GM23338 (cell line): ENCODE measurements around the gene FBRSL1. TPM values are rescaled to one million over a fixed set of nuclear protein-coding genes. Genes with fewer than 3 reads are reported as not detected.

Experiments
- ATAC-seq: fragments of 200-7000 bp; cut with Tn5 transposase; 3 replicates; pipeline ENCODE4 v1.9.1; 2020
- DNase-seq: peaks from one replicate; pipeline ENCODE4 v3.0.0-alpha.2; 2015; ENCODE audit warnings: low spot score
- H2AFZ ChIP-seq: fragments of 200-600 bp; sonication (generic); 2 replicates; pipeline ENCODE4 v1.8.0; 2016; ENCODE audit warnings: antibody characterized with exemption, mild to moderate bottlenecking, moderate library complexity
- H3F3A ChIP-seq: fragments of 200-600 bp; sonication (generic); replicated peaks from 2 replicates; pipeline ENCODE4 v1.8.0; 2017; ENCODE audit warnings: antibody characterized with exemption, mixed run types, low read depth
- H3K27ac ChIP-seq: fragments of 200-600 bp; sonication (generic); 2 replicates; pipeline ENCODE4 v1.6.1; 2016; ENCODE audit warnings: low read depth
- H3K27me3 ChIP-seq: fragments of 200-600 bp; sonication (generic); 2 replicates; pipeline ENCODE4 v1.8.0; 2016; ENCODE audit warnings: mild to moderate bottlenecking, mixed run types, moderate library complexity; ENCODE audit not compliant: insufficient read depth
- H3K36me3 ChIP-seq: fragments of 200-600 bp; sonication (generic); 2 replicates; pipeline ENCODE4 v1.8.0; 2016; ENCODE audit warnings: mild to moderate bottlenecking; ENCODE audit not compliant: insufficient read depth
- H3K4me1 ChIP-seq: fragments of 200-600 bp; sonication (generic); 2 replicates; pipeline ENCODE4 v1.8.0; 2016; ENCODE audit warnings: mild to moderate bottlenecking, moderate library complexity; ENCODE audit not compliant: insufficient read depth
- H3K4me2 ChIP-seq: fragments of 200-600 bp; sonication (generic); 2 replicates; pipeline ENCODE4 v1.7.1; 2017; ENCODE audit warnings: mixed run types
- H3K4me3 ChIP-seq: fragments of 200-600 bp; sonication (generic); 2 replicates; pipeline ENCODE4 v1.6.1; 2016; ENCODE audit warnings: mixed run types
- H3K79me2 ChIP-seq: fragments of 200-600 bp; sonication (generic); replicated peaks from 2 replicates; pipeline ENCODE4 v1.8.0; 2017; ENCODE audit warnings: mild to moderate bottlenecking; ENCODE audit not compliant: insufficient read depth
- H3K9me2 ChIP-seq: fragments of 200-600 bp; sonication (generic); 2 replicates; pipeline ENCODE4 v1.8.0; 2017; ENCODE audit not compliant: insufficient read depth
- H4K20me1 ChIP-seq: fragments of 200-600 bp; sonication (generic); replicated peaks from 2 replicates; pipeline ENCODE4 v1.8.0; 2017; ENCODE audit warnings: mild to moderate bottlenecking; ENCODE audit not compliant: insufficient read depth
- H3K27ac Mint-ChIP-seq: 2 replicates; pipeline ENCODE4 v1.8.0; 2020; ENCODE audit warnings: inconsistent platforms, mild to moderate bottlenecking, moderate library complexity, mixed read lengths
- H3K27me3 Mint-ChIP-seq: 3 replicates; pipeline ENCODE4 v1.8.0; 2022; ENCODE audit warnings: low read depth, mild to moderate bottlenecking, moderate library complexity, mixed read lengths, inconsistent platforms; ENCODE audit not compliant: insufficient read depth, poor library complexity
- H3K36me3 Mint-ChIP-seq: 3 replicates; pipeline ENCODE4 v1.8.0; 2021; ENCODE audit warnings: low read depth, mild to moderate bottlenecking, inconsistent platforms, moderate library complexity, mixed read lengths
- H3K4me1 Mint-ChIP-seq: 3 replicates; pipeline ENCODE4 v1.8.0; 2020; ENCODE audit warnings: mild to moderate bottlenecking, inconsistent platforms, mixed read lengths
- H3K4me3 Mint-ChIP-seq: 3 replicates; pipeline ENCODE4 v1.8.0; 2021; ENCODE audit warnings: moderate library complexity, mild to moderate bottlenecking, inconsistent platforms, mixed read lengths
- H3K9me3 Mint-ChIP-seq: 3 replicates; pipeline ENCODE4 v1.8.0; 2020; ENCODE audit warnings: moderate library complexity, mild to moderate bottlenecking, inconsistent platforms, mixed read lengths
- CREB1 ChIP-seq: fragments of 250-450 bp; sonication (Bioruptor Pico); IDR thresholded peaks from 2 replicates; pipeline ENCODE4 v1.5.0; 2020; ENCODE audit warnings: low read depth, mild to moderate bottlenecking, moderate library complexity
- ETS1 ChIP-seq: IDR thresholded peaks from 2 replicates; pipeline ENCODE4 v1.6.1; 2016; ENCODE audit warnings: antibody characterized with exemption
- EZH2phosphoT487 ChIP-seq: fragments of 200-600 bp; sonication (generic); IDR thresholded peaks from one replicate; pipeline ENCODE4 v1.8.1; 2018; ENCODE audit warnings: antibody characterized with exemption; ENCODE audit not compliant: unreplicated experiment
- NANOG ChIP-seq: IDR thresholded peaks from 2 replicates; pipeline ENCODE4 v1.6.1; 2016; ENCODE audit warnings: antibody characterized with exemption, borderline replicate concordance
- POLR2AphosphoS5 ChIP-seq: IDR thresholded peaks from 2 replicates; pipeline ENCODE4 v1.6.1; 2016; ENCODE audit warnings: antibody characterized with exemption, low read depth
- REST ChIP-seq: IDR thresholded peaks from one replicate; pipeline ENCODE4 v1.6.1; 2018; ENCODE audit warnings: antibody characterized with exemption; ENCODE audit not compliant: unreplicated experiment
- STAT1 ChIP-seq: IDR thresholded peaks from one replicate; pipeline ENCODE4 v1.6.1; 2016; ENCODE audit warnings: antibody characterized with exemption; ENCODE audit not compliant: unreplicated experiment
- ZNF114 ChIP-seq: fragments of 250-450 bp; sonication (Bioruptor Pico); IDR thresholded peaks from 2 replicates; pipeline ENCODE4 v1.5.0; 2020; ENCODE audit warnings: mild to moderate bottlenecking, moderate library complexity
- ZNF331 ChIP-seq: fragments of 250-450 bp; sonication (Bioruptor Pico); IDR thresholded peaks from 2 replicates; pipeline ENCODE4 v1.5.0; 2020; ENCODE audit warnings: low read depth, mild to moderate bottlenecking, moderate library complexity
- ZNF462 ChIP-seq: fragments of 250-450 bp; sonication (Bioruptor Pico); IDR thresholded peaks from 2 replicates; pipeline ENCODE4 v1.5.0; 2020; ENCODE audit warnings: mild to moderate bottlenecking, moderate library complexity
- polyA plus RNA-seq: library from polyadenylated mRNA; unstranded; fragments of >200 nt; fragmentation: Nextera tagmentation; extraction: Ambion mirVana; gene quantifications from 2 replicates; pipeline ENCODE4 v1.2.1, GENCODE V29; 2016
- total RNA-seq: library from RNA; depleted of rRNA; stranded (reverse); fragments of >200 nt; shearing (Covaris generic); gene quantifications from 2 replicates; pipeline ENCODE4 v1.2.3, GENCODE V29; 2014

FBRSL1 gene
- total and polyA plus RNA-seq, 2 experiments from 2014 or later = 37.8 to 89.8 TPM

GRCh38 chr12:132517740-132518100 is 27.8 kb downstream of the FBRSL1 start:
- Histone ChIP-seq H3K4me2 (no peak overlapping the region), H3K79me2 (no peaks in the 10 kb centered on the region), H3K36me3 (no peaks in the 10 kb centered on the region), H3K27ac (no peak overlapping the region), H3K4me3 (no peak overlapping the region), H2AFZ (no peak overlapping the region), H3K4me1 (no peaks in the 10 kb centered on the region), H3F3A (no peaks in the 10 kb centered on the region), H4K20me1 (no peaks in the 10 kb centered on the region; the same call in 1 of the 2 replicates), H3K9me2 (no peaks in the 10 kb centered on the region), H3K27me3 (peaks cover 13% of the 10 kb centered on the region; the same call in 1 of the 2 replicates)
- TF ChIP-seq NANOG (no peak), ETS1 (no peak), ZNF331 (no peak), REST (no peak), ZNF462 (CRISPR knock-in tag) (no peak), ZNF114 (CRISPR knock-in tag) (no peak), POLR2AphosphoS5 (no peak), CREB1 (no peak), STAT1 (no peak), EZH2phosphoT487 (no peak)
- Mint-ChIP-seq H3K27ac (no peak overlapping the region), H3K9me3 (peaks cover 26% of the 10 kb centered on the region), H3K36me3 (peaks cover 23% of the 10 kb centered on the region), H3K27me3 (peaks cover 38% of the 10 kb centered on the region), H3K4me1 (no peaks in the 10 kb centered on the region), H3K4me3 (no peak overlapping the region)
- DNase-seq (no peak), ATAC-seq (no peak)
